NCI-H128 (cell line): ENCODE measurements around the gene DRAXIN.

ENCODE experiments used
- DNase-seq: peaks from one replicate; lab custom pipeline; 2025; ENCODE audit not compliant: unreplicated experiment; lab: John Stamatoyannopoulos, UW

Gene DRAXIN

GRCh38 chr1:11654939-11655808, 36.3 kb upstream of the DRAXIN start:
- no peak for DNase-seq

GRCh38 chr1:11657654-11658053, 33.9 kb upstream of the DRAXIN start:
- DNase-seq = no peak

- no peak for DNase-seq
Observed at GRCh38 chr1:11658542-11658941, 33.0 kb upstream of the DRAXIN start.

- no peak for DNase-seq
Observed at GRCh38 chr1:11659748-11660147, 31.8 kb upstream of the DRAXIN start.

- no peak for DNase-seq
Observed at GRCh38 chr1:11661103-11661502, 30.4 kb upstream of the DRAXIN start.

GRCh38 chr1:11664336-11665065, 27.0 kb upstream of the DRAXIN start:
- no peak for DNase-seq

GRCh38 chr1:11668516-11668915, 23.0 kb upstream of the DRAXIN start:
- DNase-seq = no peak

- DNase-seq = no peak
Observed at GRCh38 chr1:11670747-11671146, 20.8 kb upstream of the DRAXIN start.

GRCh38 chr1:11671205-11671543, 20.3 kb upstream of the DRAXIN start:
- DNase-seq = no peak

- DNase-seq = no peak
Observed at GRCh38 chr1:11671544-11672286, 19.8 kb upstream of the DRAXIN start.

- no peak for DNase-seq
Observed at GRCh38 chr1:11673089-11673769, 18.3 kb upstream of the DRAXIN start.

- no peak for DNase-seq
Observed at GRCh38 chr1:11674488-11674887, 17.0 kb upstream of the DRAXIN start.

- DNase-seq = no peak
Observed at GRCh38 chr1:11675325-11675724, 16.2 kb upstream of the DRAXIN start.

- no peak for DNase-seq
Observed at GRCh38 chr1:11676386-11677103, 15.0 kb upstream of the DRAXIN start.

- DNase-seq = no peak
Observed at GRCh38 chr1:11678442-11678841, 13.1 kb upstream of the DRAXIN start.

- DNase-seq = no peak
Observed at GRCh38 chr1:11680270-11681070, 11.0 kb upstream of the DRAXIN start.

- DNase-seq = peak; percentile 79
Observed at GRCh38 chr1:11681071-11681771, 10.3 kb upstream of the DRAXIN start, which contains the start of gene MAD2L2. Gene MAD2L2 (minus strand): TSS chr1:11681148. CDS start chr1:11680601, 547 bp downstream.

GRCh38 chr1:11682287-11682771, 9.2 kb upstream of the DRAXIN start:
- no peak for DNase-seq

GRCh38 chr1:11682799-11683198, 8.7 kb upstream of the DRAXIN start:
- no peak for DNase-seq
